ENCODE data around the gene TENM3.
"Not testable (repeated sequence)": the region's sequence is repeated elsewhere in the genome, so short reads cannot be mapped to it uniquely, and the experiment has no call there.

TENM3 gene

DNA sequence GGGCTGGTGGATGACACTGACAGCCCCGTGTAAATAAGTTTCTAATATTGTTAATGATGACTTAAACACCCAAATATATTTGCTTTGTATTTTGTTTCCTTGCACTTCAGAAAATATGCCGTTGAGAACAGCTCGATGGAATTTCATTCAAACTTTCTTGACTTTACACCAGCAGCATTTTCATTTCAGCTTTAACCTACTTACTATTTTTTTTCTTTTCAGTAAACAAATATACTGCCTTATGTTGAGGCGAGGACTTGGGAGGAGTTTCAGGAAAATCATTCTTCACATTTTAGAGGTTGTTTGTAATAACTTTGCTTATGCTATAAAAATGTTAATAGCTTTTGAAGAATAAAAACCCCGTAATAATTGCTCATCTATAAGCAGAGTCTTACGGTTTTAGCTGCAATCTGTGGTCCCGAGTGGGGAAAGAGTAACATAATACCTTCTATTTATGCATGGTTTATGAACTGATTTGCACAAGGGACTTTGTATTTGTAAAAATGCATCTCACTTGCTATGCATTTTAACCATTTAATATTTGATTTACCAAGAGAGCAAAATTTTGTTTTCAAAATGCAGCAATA is 14.1 kb upstream of the TENM3 start:
- DNase-seq = no peak

DNA sequence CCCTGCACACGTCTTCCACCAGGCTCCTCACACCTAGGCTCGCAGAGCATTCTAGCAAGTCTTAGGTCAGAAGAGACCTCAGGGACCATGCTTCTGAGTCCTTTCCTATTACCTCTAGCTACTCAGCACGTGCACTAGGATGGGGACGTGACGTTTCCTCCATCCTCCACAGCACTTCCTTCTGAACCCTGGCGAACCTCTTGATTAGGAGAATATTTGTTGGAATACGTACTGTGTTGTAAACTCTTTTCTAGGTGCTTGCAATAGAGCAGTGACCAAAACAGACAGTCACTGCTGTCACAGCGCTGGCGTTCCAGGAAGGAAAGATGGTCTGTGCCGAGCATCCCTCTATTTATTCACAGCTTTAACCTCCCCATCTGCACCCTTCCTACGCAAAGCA is 12.9 kb upstream of the TENM3 start:
- DNase-seq = no peak

DNA sequence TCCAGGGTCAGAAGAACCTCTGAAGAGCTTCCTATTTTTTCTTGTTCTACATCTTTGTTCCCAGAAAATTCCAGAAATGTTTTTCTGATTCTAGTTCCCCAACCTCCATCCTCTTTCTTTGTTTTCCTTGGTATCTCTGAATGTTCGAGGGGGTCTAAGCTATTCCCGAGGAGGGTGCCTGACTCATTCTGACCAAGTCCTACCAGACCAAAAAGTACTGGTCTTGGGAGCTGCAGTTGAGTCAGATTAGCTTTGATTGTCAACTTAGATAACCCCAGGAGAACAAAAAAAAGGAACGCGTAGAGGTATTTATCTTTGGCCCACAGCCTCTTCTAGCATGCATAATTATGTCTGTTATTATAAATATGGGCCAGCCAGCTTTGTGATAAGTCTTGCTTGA is 12.1 kb upstream of the TENM3 start:
- DNase-seq = no peak

DNA sequence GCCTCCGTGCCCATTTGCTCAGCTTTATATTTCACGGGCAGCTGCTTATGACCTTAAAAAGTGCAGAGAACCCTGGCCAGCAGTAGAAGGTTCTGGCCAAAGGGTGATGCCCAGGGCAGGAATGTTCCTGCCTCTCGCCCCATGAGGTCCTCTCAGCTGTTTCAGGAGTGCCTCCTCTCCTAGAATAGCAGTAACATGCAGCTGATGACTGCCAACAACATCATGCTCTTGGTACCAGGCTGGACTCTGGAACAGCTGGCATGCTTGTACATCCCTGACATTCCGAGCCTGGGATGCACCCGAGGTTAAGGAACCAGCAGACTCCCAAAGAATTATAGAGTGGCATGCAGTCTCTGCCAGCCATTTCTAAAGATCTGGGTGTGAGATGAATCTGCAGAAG is 11.7 kb upstream of the TENM3 start:
- DNase-seq = no peak

DNA sequence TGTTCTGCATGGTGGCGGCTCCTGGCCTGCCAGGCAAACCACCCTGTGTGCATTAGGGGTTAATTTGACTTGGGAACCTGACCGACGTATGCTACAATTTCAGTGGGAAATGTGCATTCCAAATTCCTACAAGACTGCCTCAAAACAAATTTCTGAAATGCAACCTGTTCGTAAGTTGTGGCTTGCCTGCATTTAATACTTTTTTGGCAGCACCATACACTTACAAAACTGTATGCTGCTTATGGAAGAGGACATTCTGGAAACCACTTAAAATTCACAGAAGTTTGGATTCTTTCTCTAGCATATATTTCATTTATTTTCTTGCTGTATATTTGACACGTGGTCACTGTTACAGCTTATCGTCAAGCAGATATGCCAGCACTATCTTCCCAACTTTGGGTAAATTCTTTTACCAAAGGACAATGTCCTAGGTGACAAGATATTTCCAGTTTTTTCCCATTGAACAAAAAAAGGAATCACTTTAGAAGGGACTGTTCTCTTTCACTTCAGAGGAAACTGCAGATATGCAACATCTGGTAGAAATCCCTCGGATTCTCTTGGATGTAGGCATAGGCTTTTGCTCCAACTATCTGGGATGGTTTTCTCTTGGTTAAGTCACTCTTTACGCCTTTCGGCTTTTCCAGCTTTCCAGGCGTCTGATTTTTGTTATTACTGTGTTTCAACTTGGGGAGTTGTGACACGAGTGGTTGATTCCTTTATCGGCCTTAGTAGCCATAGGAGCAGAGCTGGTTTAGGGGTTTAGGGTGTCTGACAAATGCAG is 9.7 kb upstream of the TENM3 start:
- DNase-seq = no peak

DNA sequence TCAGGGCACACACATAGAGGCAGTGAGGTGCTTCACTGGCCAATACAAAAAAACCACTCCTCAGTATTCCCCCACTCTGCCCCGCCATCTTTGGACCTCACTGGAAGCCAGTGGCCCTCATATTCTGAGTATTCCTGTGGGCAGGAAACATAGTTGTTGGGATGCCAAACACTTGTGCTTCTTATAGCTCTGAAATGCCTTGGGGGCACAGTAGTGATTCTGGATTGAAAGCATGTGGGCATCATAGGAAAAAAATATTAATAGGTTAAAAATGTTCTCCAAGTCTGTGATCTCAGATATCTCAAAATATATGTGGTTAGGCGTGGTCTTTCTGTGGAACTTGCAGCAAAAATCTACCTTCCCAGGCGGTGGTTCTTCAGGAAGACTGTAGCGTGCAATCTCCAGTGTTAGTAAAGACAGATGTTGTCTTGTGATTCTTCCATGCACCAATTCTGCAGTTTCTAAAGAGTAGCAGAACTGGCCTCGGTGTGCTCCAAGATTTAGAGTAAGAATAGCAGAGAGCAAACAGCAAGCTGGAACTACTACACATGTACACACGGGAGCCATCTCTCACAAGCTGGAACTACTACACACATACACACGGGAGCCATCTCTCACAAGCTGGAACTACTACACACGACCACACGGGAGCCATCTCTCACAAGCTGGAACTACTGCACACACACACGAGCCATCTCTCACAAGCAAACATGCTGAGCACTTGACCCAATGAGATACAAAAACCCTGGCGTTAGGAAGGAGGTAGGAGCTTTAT is 8.0 kb upstream of the TENM3 start:
- DNase-seq = no peak

DNA sequence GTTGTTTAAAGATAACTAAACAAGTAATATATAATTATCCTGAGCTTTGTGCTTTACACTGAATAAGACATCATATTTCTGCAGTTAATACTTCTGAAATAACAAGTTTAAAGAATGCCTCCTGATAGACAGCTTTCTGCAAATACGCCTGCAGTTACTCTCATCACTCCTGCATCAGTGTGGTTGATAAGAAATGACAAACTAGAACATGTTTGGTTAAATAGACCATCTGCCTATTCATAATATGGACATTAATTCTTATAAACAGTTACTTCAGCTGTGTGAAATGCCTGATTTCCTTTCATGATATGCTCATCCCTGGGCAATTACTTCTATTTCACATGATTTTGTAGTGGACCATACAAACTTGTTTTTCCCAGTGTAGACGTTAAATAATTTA is 7.0 kb upstream of the TENM3 start:
- no peak for DNase-seq

DNA sequence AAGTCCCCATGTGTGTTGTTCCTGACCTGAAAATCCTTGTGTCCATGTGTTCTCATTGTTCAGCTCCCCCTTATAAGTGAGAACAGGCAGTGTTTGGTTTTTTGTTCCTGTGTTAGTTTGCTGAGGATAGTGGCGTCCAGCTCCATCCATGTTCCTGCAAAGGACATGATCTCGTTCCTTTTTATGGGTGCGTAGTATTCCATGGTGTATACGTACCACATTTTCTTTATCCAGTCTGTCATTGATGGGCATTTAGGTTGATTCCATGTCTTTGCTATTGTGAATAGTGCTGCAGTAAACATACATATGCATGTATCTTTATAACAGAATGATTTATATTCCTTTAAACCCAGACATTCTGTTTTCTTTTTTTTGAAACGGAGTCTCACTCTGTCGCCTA is 6.2 kb upstream of the TENM3 start:
- not testable (repeated sequence) for DNase-seq

DNA sequence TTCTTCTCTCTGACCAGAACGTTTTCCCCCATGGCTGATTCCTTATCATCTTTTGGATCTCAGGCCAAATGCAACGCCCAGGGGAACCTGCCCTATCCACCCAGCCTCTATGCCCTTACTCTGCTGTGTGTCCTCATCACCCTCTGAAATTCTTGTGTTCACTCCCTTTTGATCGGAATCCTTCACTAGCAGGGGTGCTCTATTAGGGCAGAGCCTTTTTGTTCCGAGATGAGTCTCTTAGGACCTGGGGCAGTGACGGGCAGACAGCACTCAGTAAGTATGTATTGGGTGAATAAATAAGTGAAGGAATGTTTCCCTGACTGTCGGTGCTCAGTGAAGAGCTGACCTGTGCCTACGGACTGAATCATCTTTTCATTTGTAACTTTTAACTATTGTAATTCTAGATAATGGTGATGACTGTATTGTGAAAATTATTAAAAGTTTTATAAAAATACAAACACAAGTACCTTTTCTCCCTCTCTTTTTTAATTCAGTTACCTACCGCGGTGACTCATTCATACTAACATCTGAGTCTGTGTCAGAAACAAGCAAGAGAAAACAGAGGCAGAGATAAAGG is 4.8 kb upstream of the TENM3 start:
- DNase-seq = no peak

DNA sequence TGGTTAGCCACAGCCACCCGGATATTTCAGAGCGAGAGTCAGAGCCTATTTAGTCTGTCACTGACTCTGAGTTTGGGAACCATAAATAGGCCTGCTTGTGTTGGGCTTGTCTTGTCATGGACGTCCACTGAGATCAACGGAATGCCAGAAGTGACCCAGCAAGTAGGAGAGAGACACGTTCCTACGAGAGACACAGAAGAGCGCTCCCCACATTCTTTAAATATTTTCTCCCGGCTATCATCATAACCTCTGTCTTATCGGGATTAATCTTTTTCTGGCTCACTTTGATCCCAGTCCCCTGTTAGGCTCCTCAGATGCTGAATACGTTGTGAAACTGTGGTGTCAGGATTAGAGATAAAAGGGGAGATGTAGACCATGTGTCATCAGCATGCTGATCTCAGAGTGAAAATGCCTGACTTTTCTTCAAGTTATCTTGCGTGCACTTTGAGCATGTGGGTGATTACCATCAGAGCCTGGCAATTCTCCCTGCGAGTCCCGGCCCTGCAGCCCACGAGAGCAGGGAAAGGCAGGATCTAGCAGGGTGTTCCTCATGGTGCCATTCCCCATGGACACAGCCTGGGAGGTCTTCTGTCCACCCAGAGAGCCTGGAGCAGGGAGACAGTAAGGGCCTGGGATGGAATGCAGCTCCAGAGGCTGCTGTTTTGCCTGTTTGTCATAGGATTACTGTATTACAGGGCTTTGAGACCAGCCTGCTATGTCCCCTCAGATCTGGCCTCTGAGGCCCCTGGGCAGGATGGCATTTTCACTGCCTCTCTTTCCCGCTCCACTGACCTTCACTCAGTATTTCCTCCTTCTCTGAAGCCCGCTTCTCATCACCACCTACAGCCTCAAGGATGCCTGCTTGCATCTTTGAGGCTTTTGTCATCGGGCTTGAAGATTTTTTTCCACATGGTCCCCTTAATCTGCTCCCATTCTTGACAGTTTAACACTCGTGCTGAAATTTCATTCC is 2.8 kb upstream of the TENM3 start:
- DNase-seq = no peak

DNA sequence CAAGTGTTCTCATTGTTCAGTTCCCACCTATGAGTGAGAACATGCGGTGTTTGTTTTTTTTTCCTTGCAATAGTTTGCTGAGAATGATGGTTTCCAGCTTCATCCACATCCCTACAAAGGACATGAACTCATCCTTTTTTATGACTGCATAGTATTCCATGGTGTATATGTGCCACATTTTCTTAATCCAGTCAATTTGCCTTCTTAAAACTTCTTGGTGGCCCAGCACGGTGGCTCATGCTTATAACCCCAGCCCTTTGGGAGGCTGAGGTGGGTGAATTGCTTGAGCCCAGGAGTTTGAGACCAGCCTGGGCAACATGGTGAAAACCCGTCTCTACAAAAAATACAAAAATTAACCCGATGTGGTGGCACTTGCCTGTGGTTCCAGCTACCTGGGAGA is 942 bp upstream of the TENM3 start:
- not testable (repeated sequence) for DNase-seq

DNA sequence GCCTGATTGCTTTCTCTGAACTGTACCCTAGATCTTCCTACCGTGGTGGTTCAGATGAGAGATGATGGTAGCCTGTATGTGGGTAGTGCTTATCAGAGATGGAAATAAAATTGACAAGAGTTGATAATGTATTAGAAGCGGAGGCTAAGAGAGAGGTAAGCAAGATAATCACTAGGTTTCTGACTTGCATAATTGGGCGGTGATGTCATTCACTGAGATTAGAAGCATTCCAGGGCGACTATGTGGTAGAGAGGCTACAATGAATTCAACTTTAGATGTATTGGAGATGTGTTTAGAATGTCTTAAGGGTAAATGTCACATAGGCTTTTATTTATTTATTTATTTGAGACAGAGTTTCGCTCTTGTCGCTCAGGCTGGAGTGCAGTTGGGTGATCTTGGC is 415 bp upstream of the TENM3 start:
- no peak for DNase-seq

DNA sequence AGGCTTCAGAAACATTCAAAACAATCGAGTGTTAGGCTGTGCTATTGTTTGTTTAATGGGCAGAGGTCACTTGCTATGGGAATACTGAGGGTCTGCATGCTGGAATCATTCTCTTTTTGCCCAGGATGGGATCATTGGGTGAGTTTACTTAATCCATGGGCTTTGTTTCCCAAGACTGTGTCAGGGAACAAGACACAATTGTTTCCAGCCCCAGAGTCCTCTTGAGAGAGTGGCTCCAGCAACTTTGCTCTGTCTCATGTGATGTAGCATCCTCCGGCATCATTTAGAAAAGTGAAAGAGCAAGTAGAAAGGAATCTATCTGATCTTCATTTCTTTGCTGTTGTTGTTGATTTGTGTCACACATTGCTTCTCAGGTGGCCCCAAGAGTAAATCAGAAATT is 1.8 kb downstream of the TENM3 start:
- DNase-seq = no peak

DNA sequence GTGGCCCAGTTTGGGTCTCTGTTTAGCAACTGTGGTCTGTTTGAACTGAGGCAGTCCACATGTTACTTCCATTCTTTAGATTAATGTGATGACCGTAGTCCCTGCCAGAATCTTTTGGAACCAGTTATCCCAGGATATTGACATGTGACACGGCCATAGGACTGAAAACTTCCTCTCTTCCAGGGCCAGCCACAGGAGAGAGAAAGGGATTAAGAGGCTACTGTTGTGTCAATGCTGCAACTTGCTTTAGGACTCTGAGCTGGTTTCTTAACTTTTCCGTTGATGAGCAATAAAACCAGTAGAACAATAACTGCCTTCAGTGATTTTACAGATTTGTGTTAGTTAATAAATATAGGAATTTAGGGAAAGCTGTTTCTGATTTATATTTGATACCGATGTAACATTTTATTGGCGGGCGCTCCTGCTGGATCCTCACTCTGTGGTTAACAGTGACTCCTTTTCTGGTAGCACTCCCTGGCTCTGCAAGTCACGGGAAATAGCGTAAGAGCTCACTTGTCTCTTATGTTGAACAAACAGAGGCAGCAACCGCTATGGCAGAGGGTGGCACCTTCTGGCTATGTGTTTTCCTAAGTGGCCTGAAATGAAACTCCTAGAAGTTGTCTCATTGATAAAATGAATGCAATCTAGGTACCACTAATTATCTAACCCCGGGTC is 2.5 kb downstream of the TENM3 start:
- DNase-seq = no peak

DNA sequence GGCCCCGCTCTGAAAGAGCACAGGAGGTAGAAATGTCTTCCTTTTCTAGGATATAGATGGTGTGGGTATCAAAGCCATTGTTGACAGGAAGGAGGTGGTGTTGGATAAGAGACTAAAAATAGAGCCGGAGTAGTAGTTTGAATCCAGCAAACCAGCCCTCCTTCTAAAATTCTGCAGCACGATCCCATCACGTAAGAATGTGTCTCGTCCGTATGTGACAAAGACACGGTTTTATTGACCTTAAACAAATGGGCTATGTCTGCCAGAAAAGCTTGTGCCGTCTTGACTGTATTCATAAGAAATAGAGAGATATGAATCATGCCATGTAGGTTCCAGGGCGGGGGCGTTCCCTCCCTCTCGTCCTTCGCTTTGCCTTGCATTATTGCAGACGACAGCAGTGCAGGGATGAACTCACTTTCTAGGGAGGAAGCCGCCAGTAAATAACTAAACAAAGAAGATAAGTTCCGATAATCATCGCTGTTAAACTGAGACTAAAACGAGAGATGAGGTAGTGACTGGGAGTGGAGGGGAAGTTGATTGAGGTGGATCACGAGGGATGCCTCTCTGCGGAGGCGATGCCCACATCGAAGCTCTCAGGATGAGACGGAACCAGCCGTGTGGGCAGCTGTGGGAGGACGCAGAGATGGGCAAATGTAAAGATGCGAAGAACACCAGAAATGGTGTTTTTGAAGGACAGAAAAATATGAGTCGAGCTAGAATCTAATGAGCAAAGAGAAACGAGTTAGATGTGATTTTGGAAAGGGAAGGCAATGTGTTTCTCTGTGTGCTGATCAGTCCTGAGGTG is 3.4 kb downstream of the TENM3 start:
- DNase-seq = no peak

DNA sequence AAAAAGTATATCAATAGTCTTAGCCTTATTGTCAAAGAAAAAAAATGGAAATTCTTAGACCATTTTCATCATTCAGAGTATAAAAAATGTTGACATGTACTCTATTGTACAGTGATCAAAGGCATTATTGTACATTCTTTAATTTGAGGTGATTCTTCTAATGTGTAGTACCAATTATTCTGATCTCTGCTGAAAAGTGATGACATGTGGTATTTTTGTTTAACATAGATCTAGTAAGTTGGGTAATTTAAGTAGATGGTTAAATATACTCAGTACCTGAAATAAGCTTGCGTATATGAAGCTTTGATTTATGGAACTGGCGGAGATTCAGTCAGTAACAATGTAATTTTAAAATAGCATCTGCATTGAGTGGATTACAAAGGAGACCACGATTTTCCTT is 5.1 kb downstream of the TENM3 start:
- DNase-seq = no peak

DNA sequence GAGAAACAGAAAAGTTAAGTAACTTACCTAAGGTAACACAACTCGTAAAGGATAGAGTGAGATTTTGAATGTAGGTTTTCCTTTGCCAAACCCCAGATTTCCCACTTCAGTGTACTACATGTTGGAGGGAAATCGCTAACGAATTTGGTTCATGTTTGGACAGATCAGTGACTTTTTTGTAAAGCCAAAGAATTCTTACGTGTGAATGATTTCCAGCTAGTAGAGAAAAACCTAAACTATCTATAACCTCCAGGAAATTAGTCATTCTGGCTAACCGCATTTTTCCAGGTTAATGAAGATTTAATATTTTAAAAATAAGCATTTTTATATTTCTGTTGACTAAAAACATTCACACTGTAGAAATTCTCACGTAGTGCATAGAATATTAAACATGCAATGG is 7.2 kb downstream of the TENM3 start:
- DNase-seq = no peak

DNA sequence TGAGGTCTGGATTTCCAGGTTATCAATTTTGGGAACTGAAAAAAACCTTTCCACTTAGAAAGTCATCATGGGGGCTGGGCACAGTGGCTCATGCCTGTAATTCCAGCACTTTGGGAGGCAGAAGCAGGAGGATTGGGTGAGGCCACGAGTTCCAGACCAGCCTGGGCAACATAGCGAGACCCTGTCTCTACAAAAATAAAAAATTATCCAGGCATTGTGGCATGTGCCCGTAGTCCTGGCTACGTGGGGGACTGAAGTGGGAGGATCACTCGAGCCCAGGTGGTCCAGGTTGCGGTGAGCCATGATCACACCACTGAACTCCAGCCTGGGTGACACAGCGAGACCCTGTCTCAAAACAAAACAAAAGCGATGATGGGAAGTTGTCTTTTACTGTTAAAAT is 7.9 kb downstream of the TENM3 start:
- no peak for DNase-seq

DNA sequence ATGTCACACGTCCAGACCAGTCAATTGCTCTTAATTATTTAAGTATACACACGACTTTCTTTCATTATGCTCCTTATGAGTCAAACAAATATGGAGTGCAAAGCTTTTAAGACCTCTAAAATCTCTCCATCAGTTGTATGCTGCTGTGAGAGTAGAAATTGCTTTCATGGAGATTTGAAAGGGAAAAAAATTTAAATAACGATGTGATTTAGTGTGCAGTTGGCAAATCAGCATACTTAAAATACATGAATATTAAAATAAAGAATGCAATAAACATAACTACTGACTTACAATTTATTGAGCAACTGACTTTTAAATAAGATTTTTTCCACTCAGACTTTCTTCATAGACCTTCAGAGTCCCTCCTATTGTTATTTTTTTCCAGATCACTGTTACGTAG is 9.0 kb downstream of the TENM3 start:
- DNase-seq = no peak

DNA sequence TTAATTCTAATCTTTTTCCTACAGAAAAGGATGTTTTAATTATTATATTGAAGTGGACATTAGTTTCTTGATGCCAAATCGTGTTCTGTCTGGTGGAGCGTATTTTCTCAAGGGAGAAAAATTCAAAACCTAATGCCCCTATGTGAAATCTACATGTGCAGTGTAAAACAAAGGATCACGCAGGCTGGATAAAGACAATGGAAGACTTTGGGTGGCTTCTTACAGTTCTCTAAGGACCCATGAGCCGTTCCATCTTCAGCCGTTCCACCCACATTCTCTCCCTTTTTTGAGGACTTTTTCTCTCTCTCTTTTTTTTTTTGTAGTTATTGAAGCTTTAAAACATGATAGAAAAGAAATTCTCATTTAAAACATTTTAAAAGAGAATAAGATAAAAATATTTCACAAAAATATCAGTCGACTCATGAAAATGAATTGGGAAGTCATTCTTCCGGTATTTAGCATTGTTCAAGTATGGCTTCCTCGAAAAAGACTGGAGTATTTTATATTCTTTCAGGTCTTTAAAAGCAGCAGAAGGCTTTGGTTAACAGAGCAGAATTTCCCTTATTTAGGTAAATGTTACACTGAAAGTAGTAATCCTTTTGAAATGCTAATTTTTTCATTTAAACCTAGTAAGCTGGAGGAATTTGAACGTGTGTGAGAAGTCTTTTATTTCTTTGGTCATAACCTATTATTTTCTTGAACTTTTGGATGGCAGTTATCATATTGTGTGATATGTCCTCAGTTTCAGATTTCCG is 11.0 kb downstream of the TENM3 start:
- no peak for DNase-seq
